HFFc6 (cell line): ENCODE results near the gene DAPK1. TPM values are rescaled to one million over a fixed set of nuclear protein-coding genes. Genes with fewer than 3 reads are reported as not detected.

Experiments used
- DNase-seq: peaks from one replicate; pipeline ENCODE4 v3.0.0-alpha.2; 2018
- H3K27ac Mint-ChIP-seq: 2 replicates; pipeline ENCODE4 v1.8.0; 2020; ENCODE audit warnings: mild to moderate bottlenecking, mixed read lengths
- H3K27me3 Mint-ChIP-seq: 2 replicates; pipeline ENCODE4 v1.8.0; 2021; ENCODE audit warnings: mild to moderate bottlenecking, moderate library complexity, mixed read lengths; ENCODE audit not compliant: insufficient read depth
- H3K36me3 Mint-ChIP-seq: 2 replicates; pipeline ENCODE4 v1.8.0; 2021; ENCODE audit warnings: low read depth, mixed read lengths
- H3K4me1 Mint-ChIP-seq: 2 replicates; pipeline ENCODE4 v1.8.0; 2020; ENCODE audit warnings: low read depth, mixed read lengths
- H3K4me3 Mint-ChIP-seq: 2 replicates; pipeline ENCODE4 v1.8.0; 2020; ENCODE audit warnings: mild to moderate bottlenecking, moderate library complexity, mixed read lengths
- H3K9me3 Mint-ChIP-seq: 2 replicates; pipeline ENCODE4 v1.8.0; 2020; ENCODE audit warnings: mild to moderate bottlenecking, mixed read lengths
- total RNA-seq, 6 experiments: library from RNA; stranded (reverse); fragmentation: NEBNext Ultra II Directional; extraction: Animal tissue kit (Norgen Biotek cat#: 25700); gene quantifications; 2 replicates in 1 of 6; 3 replicates in 5 of 6; pipeline ENCODE4 v1.2.3, GENCODE V29; 2021
- TF ChIP-seq, protein P1 (sequence below): fragments of 200-600 bp; sonication (generic); IDR thresholded peaks from 2 replicates; pipeline ENCODE4 v1.5.0; 2021; ENCODE audit warnings: antibody characterized with exemption, mild to moderate bottlenecking

DAPK1 gene
- total RNA-seq, 6 experiments from 2014 or later: 0.06 to 0.36 (median 0.18) TPM

DNA sequence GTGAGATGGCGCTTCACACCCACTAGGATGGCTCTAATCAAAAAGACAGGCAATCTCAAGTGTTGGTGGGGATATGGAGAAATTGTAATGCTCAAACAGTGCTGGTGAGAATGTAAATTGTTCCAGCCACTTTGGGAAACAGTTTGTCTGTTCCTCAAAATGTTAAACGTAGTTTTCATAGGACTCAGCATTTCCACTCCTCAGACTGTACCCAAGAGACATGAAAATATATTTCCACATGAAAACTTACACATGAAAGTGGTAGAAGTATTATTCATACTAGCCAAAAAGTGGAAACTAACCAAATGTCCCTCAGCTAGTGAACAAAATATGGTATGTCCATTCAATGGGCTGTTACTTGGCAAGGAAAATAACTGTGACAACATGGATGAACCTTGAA is 120.6 kb downstream of the DAPK1 start:
- Mint-ChIP-seq H3K36me3 (no peaks in the 10 kb centered on the region), H3K9me3 (no peaks in the 10 kb centered on the region; the same call in 1 of the 2 replicates)

DNA sequence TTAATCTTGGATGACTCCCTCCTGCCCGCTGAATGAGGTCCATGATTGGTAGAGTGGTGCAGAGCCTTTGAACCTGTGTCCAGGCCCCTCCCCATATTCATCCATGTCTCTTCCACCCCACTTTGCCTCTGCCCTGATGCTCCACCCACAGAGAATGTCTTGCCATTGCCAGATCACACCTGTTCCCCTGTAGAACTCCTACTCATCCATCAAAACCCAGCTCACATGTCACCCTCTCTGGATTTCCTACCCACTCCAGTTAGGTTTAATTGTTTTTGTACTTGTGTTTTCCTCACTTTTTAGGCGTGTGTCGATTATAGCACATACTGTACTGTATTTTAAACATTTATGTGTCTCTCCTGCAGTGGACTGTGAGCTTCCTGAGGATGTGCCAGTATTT is 121.3 kb downstream of the DAPK1 start:
- Mint-ChIP-seq H3K4me1 (no peaks in the 10 kb centered on the region), H3K36me3 (no peaks in the 10 kb centered on the region), H3K27me3 (peaks cover 22% of the 10 kb centered on the region), H3K9me3 (no peaks in the 10 kb centered on the region), H3K4me3 (no peak overlapping the region), H3K27ac (no peak overlapping the region)
- TF ChIP-seq, protein P1, sequence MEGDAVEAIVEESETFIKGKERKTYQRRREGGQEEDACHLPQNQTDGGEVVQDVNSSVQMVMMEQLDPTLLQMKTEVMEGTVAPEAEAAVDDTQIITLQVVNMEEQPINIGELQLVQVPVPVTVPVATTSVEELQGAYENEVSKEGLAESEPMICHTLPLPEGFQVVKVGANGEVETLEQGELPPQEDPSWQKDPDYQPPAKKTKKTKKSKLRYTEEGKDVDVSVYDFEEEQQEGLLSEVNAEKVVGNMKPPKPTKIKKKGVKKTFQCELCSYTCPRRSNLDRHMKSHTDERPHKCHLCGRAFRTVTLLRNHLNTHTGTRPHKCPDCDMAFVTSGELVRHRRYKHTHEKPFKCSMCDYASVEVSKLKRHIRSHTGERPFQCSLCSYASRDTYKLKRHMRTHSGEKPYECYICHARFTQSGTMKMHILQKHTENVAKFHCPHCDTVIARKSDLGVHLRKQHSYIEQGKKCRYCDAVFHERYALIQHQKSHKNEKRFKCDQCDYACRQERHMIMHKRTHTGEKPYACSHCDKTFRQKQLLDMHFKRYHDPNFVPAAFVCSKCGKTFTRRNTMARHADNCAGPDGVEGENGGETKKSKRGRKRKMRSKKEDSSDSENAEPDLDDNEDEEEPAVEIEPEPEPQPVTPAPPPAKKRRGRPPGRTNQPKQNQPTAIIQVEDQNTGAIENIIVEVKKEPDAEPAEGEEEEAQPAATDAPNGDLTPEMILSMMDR: no peak
- DNase-seq: no peak

More for the DNA sequence above, 120.6 kb downstream of the DAPK1 start:
- DNase-seq: no peak
- Mint-ChIP-seq H3K4me3 (no peak overlapping the region), H3K27me3 (peaks cover 19% of the 10 kb centered on the region), H3K4me1 (no peaks in the 10 kb centered on the region), H3K27ac (no peak overlapping the region)
- TF ChIP-seq, protein P1: no peak

DNA sequence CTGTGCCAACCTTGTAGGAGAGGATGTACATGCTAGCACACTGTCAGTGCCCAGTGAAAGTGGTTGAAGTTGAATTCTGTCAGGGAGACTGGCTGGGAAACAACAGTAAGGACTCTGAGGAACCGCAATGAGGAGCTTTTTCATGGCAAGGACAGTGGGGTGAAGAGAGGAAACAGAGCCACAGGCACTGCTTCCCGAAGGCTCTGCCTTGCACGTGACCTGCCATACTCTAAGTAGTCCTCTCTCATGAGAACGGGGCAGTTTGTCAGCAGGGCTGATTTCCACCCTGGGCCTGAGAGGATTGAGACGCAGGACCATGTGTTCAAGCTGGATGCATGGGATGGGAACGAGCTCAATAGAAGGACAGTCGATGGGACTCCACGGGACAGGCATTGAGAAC is 121.7 kb downstream of the DAPK1 start:
- H3K36me3 Mint-ChIP-seq: no peaks in the 10 kb centered on the region
- peaks cover 22% of the 10 kb centered on the region for H3K27me3 Mint-ChIP-seq
- no peaks in the 10 kb centered on the region for H3K4me1 Mint-ChIP-seq
- DNase-seq: no peak
- TF ChIP-seq, protein P1: no peak
- H3K27ac Mint-ChIP-seq: no peak overlapping the region
- no peaks in the 10 kb centered on the region for H3K9me3 Mint-ChIP-seq
- no peak overlapping the region for H3K4me3 Mint-ChIP-seq

DNA sequence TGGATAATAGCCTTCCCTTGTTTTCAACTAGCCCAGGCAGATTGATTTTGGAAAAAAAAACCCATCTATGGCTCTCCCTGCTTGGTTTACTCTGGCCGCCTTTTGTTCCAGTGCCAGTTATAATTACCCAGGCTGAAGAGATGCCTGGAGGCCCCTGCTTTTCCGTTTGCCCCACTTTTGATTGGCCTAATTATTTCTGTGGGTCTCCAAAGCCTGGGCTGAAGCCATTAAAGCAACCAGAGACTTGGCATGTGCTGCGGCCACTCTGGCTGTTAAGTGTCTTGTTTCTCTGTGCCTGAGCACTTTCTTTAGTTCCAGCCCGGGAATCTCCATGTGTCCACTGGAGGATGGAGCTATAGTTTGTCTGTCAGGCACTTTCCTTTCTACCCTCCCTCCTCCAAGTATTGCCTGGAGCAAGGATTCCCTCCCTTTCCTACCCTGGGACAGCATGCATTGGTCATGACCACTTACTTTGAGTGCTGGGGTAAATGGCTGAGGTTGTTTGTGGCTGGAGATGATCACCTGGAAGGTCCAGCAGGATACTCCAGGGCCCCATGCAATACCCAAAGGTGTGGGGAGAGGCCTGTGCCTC is 123.2 kb downstream of the DAPK1 start:
- Mint-ChIP-seq H3K4me1 (no peaks in the 10 kb centered on the region), H3K27me3 (peaks cover 22% of the 10 kb centered on the region), H3K27ac (no peak overlapping the region), H3K36me3 (no peaks in the 10 kb centered on the region), H3K9me3 (no peaks in the 10 kb centered on the region), H3K4me3 (no peak overlapping the region)
- no peak for DNase-seq
- TF ChIP-seq, protein P1: no peak

DNA sequence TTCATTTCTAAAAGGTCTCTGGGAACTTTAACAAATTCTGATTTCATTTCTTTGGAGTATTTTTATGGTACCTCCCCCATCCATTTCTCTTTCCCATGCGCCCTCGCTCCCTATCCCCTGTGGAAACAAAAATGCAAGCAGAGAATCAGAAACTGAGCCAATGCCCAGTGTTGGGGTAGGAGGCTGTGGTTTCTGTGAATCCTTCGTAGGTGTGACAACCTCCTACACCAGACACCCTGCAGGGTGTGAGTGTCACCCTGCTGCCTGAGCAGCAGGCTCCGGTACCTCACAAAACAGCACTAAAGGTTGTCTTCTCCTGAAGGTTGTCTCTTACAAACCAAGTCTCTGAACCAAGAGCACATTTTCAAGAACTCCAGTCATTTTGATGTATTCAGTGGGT is 124.4 kb downstream of the DAPK1 start:
- no peaks in the 10 kb centered on the region for H3K36me3 Mint-ChIP-seq
- H3K9me3 Mint-ChIP-seq: no peaks in the 10 kb centered on the region
- H3K4me1 Mint-ChIP-seq: no peaks in the 10 kb centered on the region
- TF ChIP-seq, protein P1: no peak
- DNase-seq: no peak
- H3K4me3 Mint-ChIP-seq: no peak overlapping the region
- H3K27ac Mint-ChIP-seq: no peak overlapping the region
- H3K27me3 Mint-ChIP-seq: peaks cover 22% of the 10 kb centered on the region

DNA sequence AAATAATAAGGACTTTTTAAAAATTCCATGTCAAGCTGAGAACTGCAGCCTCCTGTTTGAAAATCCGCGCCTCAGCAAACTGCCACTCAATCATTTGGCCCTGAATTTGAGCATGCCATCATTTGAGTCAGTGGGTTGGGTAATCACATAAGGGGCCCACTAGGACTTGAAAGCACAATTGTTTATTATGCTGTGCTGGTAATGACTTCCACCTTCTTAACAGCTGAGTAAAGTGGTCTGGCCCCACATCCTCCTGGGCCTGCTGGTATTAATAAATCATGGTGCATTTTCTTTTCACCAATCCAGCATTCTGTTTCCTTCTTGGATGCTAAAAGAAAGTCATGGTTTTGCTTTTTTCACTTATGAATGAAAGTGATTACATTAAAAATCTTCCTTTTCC is 125.3 kb downstream of the DAPK1 start:
- DNase-seq: no peak
- H3K36me3 Mint-ChIP-seq: no peaks in the 10 kb centered on the region
- TF ChIP-seq, protein P1: no peak
- H3K9me3 Mint-ChIP-seq: no peaks in the 10 kb centered on the region
- H3K27me3 Mint-ChIP-seq: peaks cover 20% of the 10 kb centered on the region
- no peak overlapping the region for H3K4me3 Mint-ChIP-seq
- no peaks in the 10 kb centered on the region for H3K4me1 Mint-ChIP-seq
- H3K27ac Mint-ChIP-seq: no peak overlapping the region
